Measurements from ENCODE around the gene PDE4D.

GRCh38 chr5:59484618-59485017 is 408.9 kb downstream of the PDE4D start:
- TF ChIP-seq EZH2 (IDR thresholded peaks at IDR 0.05; ENCODE audit: insufficient read depth, poor library complexity, severe bottlenecking) (no peak), EZH2phosphoT487 (IDR thresholded peaks at IDR 0.05; ENCODE audit: insufficient read depth, low read depth) (no peak)

All from GM23248 (cell line).